ENCODE results near the gene EGFL7.
"Not testable (repeated sequence)": the region's sequence is repeated elsewhere in the genome, so short reads cannot be mapped to it uniquely, and the experiment has no call there.

- not testable (repeated sequence) for TF ChIP-seq POLR2A, POLR2AphosphoS5, CTCF, EP300 (IDR thresholded peaks at IDR 0.05)
These were observed 30.6 kb upstream of the EGFL7 start for GRCh38 chr9:136632072-136632471.

Data from gastroesophageal sphincter (tissue), 3 donors.